Esophagus squamous epithelium (tissue), 5 donors: Measurements from ENCODE around the gene RALGAPA1. TPM values are rescaled to one million over a fixed set of nuclear protein-coding genes. Genes with fewer than 3 reads are reported as not detected.

ENCODE experiments used
- DNase-seq: peaks from one replicate; lab custom pipeline; 2025; lab: John Stamatoyannopoulos, UW
- H3K27ac ChIP-seq, 4 donors: fragments of 200-600 bp; sonication (generic); one replicate each; pipeline ENCODE4 v1.5.1; 2016 to 2019; ENCODE audit warnings: mild to moderate bottlenecking in 1 of 4
- H3K27me3 ChIP-seq, 4 donors: fragments of 200-600 bp; sonication (generic); 1 replicate in 3 of 4; 2 replicates in 1 of 4; pipeline versions ENCODE4 v1.5.1 to v1.6.0; 2017 to 2021; ENCODE audit warnings: antibody characterized with exemption in 1 of 4
- H3K36me3 ChIP-seq, 3 donors: fragments of 200-600 bp; sonication (generic); one replicate each; pipeline ENCODE4 v1.5.1; 2016 to 2019
- H3K4me1 ChIP-seq, 3 donors: fragments of 200-600 bp; sonication (generic); one replicate each; pipeline ENCODE4 v1.5.1; 2017 to 2019
- H3K4me3 ChIP-seq, 4 donors: fragments of 200-600 bp; sonication (generic); 1 replicate in 3 of 4; 2 replicates in 1 of 4; pipeline ENCODE4 v1.5.1; 2016 to 2019; ENCODE audit warnings: mild to moderate bottlenecking in 2 of 4, moderate library complexity in 1 of 4
- H3K9me3 ChIP-seq, 3 donors: fragments of 200-600 bp; sonication (generic); one replicate each; pipeline ENCODE4 v1.5.1; 2016 to 2019
- CTCF ChIP-seq, 6 experiments: fragments of 450-650 bp in 4 of 6; fragments of 200-600 bp in 2 of 6; sonication (generic) in 2 of 6; IDR thresholded peaks; one replicate each; pipeline ENCODE4 v1.5.1; 2016 to 2019; ENCODE audit warnings: antibody characterized with exemption in 6 of 6, mild to moderate bottlenecking in 4 of 6, moderate library complexity in 4 of 6
- POLR2A ChIP-seq, 4 donors: fragments of 450-650 bp; IDR thresholded peaks; one replicate each; pipeline ENCODE4 v1.6.1; 2017; ENCODE audit warnings: antibody characterized with exemption in 4 of 4, mild to moderate bottlenecking in 4 of 4, moderate library complexity in 3 of 4
- WGBS, 2 donors: methylation state at CpG; one replicate each; pipeline ENCODE4 v1.1.5; 2018; 5-methylcytosine and 5-hydroxymethylcytosine counted together
- intact Hi-C: fragments of 100-400 bp; cut with DNase I; formaldehyde crosslinking; loops from one replicate; pipeline ENCODE4 v1.15.0; 2022
- total RNA-seq, 4 donors: library from RNA; depleted of rRNA; stranded (reverse); fragments of >200 nt; gene quantifications; one replicate each; pipeline ENCODE4 v1.1.0, GENCODE V29; 2016
- donor health status: DM: yes; HTN: yes; CAD: no.

RALGAPA1 gene
- total RNA-seq, 4 donors from 2014 or later: 22.5 to 78.6 (median 39.8) TPM

DNA sequence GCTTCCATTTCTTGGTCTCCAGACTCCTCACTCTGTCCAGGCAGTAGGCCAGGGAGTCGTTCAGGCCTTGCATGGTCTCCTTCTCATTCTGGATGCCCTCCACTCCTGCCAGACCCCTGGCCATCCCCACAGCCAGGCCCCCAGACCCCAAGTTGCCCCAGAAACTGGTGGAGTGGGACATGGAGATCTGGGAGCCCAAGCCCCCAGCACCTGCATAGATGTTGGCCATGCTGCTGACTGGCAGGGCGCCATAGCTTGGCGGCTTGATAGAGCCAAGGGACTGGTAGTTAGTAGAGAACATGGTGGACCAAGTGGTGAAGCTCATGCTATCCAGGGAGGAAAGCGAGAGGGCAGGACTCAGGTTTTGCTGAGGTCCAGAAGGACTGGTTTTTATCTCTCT lies 296.3 kb downstream of the RALGAPA1 start:
- no peaks in the 10 kb centered on the region for H3K4me1 ChIP-seq
- intact Hi-C loops: no loop called here
- no peaks in the 10 kb centered on the region for H3K27me3 ChIP-seq
- 69 to 88% methylated on average over 2 to 4 of the region's 4 CpGs for WGBS, 2 donors
- H3K9me3 ChIP-seq: no peaks in the 10 kb centered on the region
- no peak overlapping the region for H3K27ac ChIP-seq
- DNase-seq: no peak
- no peak for TF ChIP-seq POLR2A (IDR thresholded peaks at IDR 0.05)
- H3K36me3 ChIP-seq: no peaks in the 10 kb centered on the region
- no peak overlapping the region for H3K4me3 ChIP-seq

DNA sequence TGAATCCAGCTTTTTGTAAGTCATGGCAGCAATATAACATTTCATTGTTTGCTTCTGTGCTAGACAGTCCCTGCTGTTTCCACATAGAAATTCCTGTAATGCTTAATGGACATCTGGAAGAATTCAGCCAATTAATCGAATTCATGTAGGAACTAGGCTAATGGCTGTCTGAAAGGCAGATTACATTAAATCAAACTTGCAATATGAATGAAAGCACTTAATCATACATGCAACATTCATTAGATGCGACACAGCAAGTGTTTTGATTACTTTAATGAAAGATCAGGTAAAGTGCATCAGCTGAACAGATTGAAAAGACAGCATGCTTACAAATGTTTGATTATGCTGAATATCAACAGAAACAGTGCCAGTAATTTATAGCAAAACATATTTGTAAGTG lies 299.2 kb downstream of the RALGAPA1 start:
- intact Hi-C loops: no loop called here
- Histone ChIP-seq H3K27me3 (no peaks in the 10 kb centered on the region), H3K9me3 (no peaks in the 10 kb centered on the region), H3K27ac (no peak overlapping the region), H3K4me1 (no peaks in the 10 kb centered on the region), H3K4me3 (no peak overlapping the region), H3K36me3 (no peaks in the 10 kb centered on the region)
- TF ChIP-seq CTCF (IDR thresholded peaks at IDR 0.05) (no peak), POLR2A (IDR thresholded peaks at IDR 0.05) (no peak)
- DNase-seq: no peak
- 67 to 74% methylated on average over 2 of the region's 2 CpGs for WGBS, 2 donors

- DNase-seq: no peak
- H3K4me1 ChIP-seq: no peaks in the 10 kb centered on the region
- H3K36me3 ChIP-seq: no peaks in the 10 kb centered on the region
- TF ChIP-seq CTCF (IDR thresholded peaks at IDR 0.05) (no peak), POLR2A (IDR thresholded peaks at IDR 0.05) (no peak)
- H3K4me3 ChIP-seq: no peak overlapping the region
- H3K9me3 ChIP-seq: no peaks in the 10 kb centered on the region
- H3K27me3 ChIP-seq: peaks cover 0 to 3% (median 0%) of the 10 kb centered on the region in 4 donors
- intact Hi-C loops: no loop called here
- H3K27ac ChIP-seq: no peak overlapping the region
Measured at GRCh38 chr14:35506927-35507326, 302.2 kb downstream of the RALGAPA1 start.

DNA sequence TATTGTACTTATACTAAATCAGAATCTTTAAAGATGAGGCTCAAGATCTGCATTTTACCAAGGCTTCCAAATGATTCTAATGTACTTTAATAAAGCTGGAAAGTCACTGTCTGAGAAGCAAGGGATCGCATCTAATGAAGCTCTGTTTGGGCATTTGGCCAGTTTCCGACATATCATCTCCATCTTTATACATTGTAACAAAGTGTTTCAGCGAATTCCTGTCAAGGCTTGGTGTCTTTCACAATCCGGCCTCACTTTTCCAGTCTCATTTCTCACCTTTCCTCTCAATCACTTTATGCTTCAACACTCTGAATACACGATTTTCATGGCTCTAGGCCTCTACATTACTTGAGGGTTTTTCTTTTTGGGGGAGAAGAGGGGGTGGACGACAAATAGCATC lies 302.6 kb downstream of the RALGAPA1 start:
- Histone ChIP-seq H3K4me3 (no peak overlapping the region), H3K27me3 (peaks cover 0 to 3% (median 0%) of the 10 kb centered on the region in 4 donors), H3K36me3 (no peaks in the 10 kb centered on the region), H3K9me3 (no peaks in the 10 kb centered on the region), H3K4me1 (no peaks in the 10 kb centered on the region), H3K27ac (no peak overlapping the region)
- 65 to 72% methylated on average over 6 of the region's 6 CpGs for WGBS, 2 donors
- TF ChIP-seq CTCF (IDR thresholded peaks at IDR 0.05) (no peak), POLR2A (IDR thresholded peaks at IDR 0.05) (no peak)
- no peak for DNase-seq
- intact Hi-C loops: no loop called here

GRCh38 chr14:35504260-35504659 lies 304.8 kb downstream of the RALGAPA1 start:
- H3K27me3 ChIP-seq: peaks cover 0 to 7% (median 0%) of the 10 kb centered on the region in 4 donors
- no peak for DNase-seq
- intact Hi-C loops: no loop called here
- no peaks in the 10 kb centered on the region for H3K4me1 ChIP-seq
- no peaks in the 10 kb centered on the region for H3K9me3 ChIP-seq
- 20 to 21% methylated on average over 1 of the region's 1 CpG for WGBS, 2 donors
- no peaks in the 10 kb centered on the region for H3K36me3 ChIP-seq
- H3K27ac ChIP-seq: no peak overlapping the region
- TF ChIP-seq POLR2A (IDR thresholded peaks at IDR 0.05) (no peak), CTCF (IDR thresholded peaks at IDR 0.05) (no peak)
- H3K4me3 ChIP-seq: no peak overlapping the region

DNA sequence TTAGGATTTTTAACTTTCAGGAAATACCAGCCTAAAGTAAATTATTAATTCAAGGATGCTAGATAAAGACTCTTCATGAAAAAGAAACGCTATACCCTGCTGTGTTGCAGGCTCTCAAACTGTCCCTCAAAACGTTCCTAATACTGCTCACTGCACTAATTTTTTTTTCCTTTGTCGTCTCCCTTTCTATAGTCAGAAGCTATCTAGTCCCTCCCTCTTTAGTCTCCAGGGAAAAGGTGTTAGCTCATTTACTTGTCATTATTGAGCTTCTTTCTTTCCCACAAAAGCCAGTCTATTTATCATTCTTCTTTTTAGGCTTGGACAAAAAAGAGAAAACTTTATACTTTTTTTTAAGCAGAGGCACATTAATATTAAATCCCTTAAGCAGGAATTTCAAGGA lies 305.4 kb downstream of the RALGAPA1 start:
- intact Hi-C loops: no loop called here
- TF ChIP-seq CTCF (IDR thresholded peaks at IDR 0.05) (no peak), POLR2A (IDR thresholded peaks at IDR 0.05) (no peak)
- Histone ChIP-seq H3K9me3 (no peaks in the 10 kb centered on the region), H3K4me3 (no peak overlapping the region), H3K36me3 (no peaks in the 10 kb centered on the region), H3K27ac (no peak overlapping the region), H3K4me1 (no peaks in the 10 kb centered on the region), H3K27me3 (peaks cover 0 to 10% (median 0%) of the 10 kb centered on the region in 4 donors)
- no peak for DNase-seq
- WGBS, 2 donors: 21 to 22% methylated on average over 3 of the region's 3 CpGs
